ENCODE results near the gene ZNF438.

DNA sequence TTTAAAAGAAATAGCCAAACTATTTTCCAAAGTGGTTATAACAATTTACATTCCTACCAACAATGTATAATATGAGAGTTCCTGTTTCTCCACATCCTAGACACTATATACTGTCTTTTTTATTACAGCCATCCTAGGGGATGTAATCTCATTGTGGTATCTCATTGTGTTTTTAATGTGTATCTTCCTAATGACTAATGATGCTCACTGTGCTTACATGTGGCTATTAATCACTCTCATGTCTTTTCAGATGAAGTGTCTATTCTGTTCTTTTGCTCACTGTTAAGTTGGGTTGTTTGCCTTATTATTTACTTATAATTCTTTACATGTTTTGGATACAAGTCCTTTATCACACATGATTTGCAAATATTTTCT is 71.8 kb downstream of the ZNF438 start:
- TF ChIP-seq, protein P1, sequence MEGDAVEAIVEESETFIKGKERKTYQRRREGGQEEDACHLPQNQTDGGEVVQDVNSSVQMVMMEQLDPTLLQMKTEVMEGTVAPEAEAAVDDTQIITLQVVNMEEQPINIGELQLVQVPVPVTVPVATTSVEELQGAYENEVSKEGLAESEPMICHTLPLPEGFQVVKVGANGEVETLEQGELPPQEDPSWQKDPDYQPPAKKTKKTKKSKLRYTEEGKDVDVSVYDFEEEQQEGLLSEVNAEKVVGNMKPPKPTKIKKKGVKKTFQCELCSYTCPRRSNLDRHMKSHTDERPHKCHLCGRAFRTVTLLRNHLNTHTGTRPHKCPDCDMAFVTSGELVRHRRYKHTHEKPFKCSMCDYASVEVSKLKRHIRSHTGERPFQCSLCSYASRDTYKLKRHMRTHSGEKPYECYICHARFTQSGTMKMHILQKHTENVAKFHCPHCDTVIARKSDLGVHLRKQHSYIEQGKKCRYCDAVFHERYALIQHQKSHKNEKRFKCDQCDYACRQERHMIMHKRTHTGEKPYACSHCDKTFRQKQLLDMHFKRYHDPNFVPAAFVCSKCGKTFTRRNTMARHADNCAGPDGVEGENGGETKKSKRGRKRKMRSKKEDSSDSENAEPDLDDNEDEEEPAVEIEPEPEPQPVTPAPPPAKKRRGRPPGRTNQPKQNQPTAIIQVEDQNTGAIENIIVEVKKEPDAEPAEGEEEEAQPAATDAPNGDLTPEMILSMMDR (IDR thresholded peaks at IDR 0.05; ENCODE audit: low read depth, low read length, poor library complexity, severe bottlenecking), result no peak
- TF ChIP-seq EZH2phosphoT487 (IDR thresholded peaks at IDR 0.05; ENCODE audit: borderline replicate concordance, low read length), result no peak

Data from DOHH2 (cell line).